H9 (cell line): ENCODE data around the gene SETD7. TPM values are rescaled to one million over a fixed set of nuclear protein-coding genes. Genes with fewer than 3 reads are reported as not detected.

Source experiments
- DNase-seq: peaks from one replicate; pipeline ENCODE4 v3.0.0-alpha.2; 2017
- H2AFZ ChIP-seq: one replicate; pipeline ENCODE4 v1.6.1; 2013; ENCODE audit warnings: mild to moderate bottlenecking, low read length, control low read depth, moderate library complexity
- H2AK5ac ChIP-seq: 2 replicates; pipeline ENCODE4 v1.6.1; 2013; ENCODE audit warnings: low read length, control low read depth, mixed read lengths; ENCODE audit not compliant: insufficient read length
- H2BK120ac ChIP-seq: one replicate; pipeline ENCODE4 v1.6.1; 2013; ENCODE audit warnings: low read depth, mild to moderate bottlenecking, low read length, control low read depth, inconsistent platforms; ENCODE audit not compliant: poor library complexity, severe bottlenecking
- H2BK12ac ChIP-seq: 2 replicates; pipeline ENCODE4 v1.6.1; 2013; ENCODE audit warnings: low read length, control low read depth, mixed read lengths, low read depth; ENCODE audit not compliant: insufficient read length
- H2BK15ac ChIP-seq: 2 replicates; pipeline ENCODE4 v1.6.1; 2013; ENCODE audit warnings: low read depth, low read length, control low read depth
- H2BK20ac ChIP-seq: one replicate; pipeline ENCODE4 v1.6.1; 2013; ENCODE audit warnings: low read depth, mild to moderate bottlenecking, low read length, control low read depth, inconsistent platforms; ENCODE audit not compliant: poor library complexity, severe bottlenecking
- H2BK5ac ChIP-seq: 2 replicates; pipeline ENCODE4 v1.6.1; 2013; ENCODE audit warnings: low read length, control low read depth, mixed read lengths; ENCODE audit not compliant: insufficient read length
- H3K14ac ChIP-seq: 2 replicates; pipeline ENCODE4 v1.6.1; 2013; ENCODE audit warnings: low read length, control low read depth; ENCODE audit not compliant: insufficient read depth
- H3K18ac ChIP-seq: 2 replicates; pipeline ENCODE4 v1.6.1; 2013; ENCODE audit warnings: low read depth, mild to moderate bottlenecking, mixed read lengths, low read length, control low read depth; ENCODE audit not compliant: insufficient read length
- H3K23ac ChIP-seq: 2 replicates; pipeline ENCODE4 v1.6.1; 2013; ENCODE audit warnings: low read length, control low read depth, mixed read lengths, low read depth; ENCODE audit not compliant: insufficient read length
- H3K23me2 ChIP-seq: 2 replicates; pipeline ENCODE4 v1.6.1; 2013; ENCODE audit warnings: low read depth, mild to moderate bottlenecking, mixed read lengths, low read length, control low read depth; ENCODE audit not compliant: insufficient read length, poor library complexity, severe bottlenecking
- H3K27ac ChIP-seq: 2 replicates; pipeline ENCODE4 v1.5.1; 2013; ENCODE audit warnings: low read length, control low read depth, mixed read lengths, low read depth; ENCODE audit not compliant: insufficient read length
- H3K27me3 ChIP-seq: 2 replicates; pipeline ENCODE4 v1.6.1; 2013; ENCODE audit warnings: low read length, control low read depth, inconsistent platforms; ENCODE audit not compliant: insufficient read depth
- H3K4ac ChIP-seq: 2 replicates; pipeline ENCODE4 v1.6.1; 2013; ENCODE audit warnings: low read depth, mild to moderate bottlenecking, control low read depth, inconsistent platforms, low read length, moderate library complexity
- H3K4me1 ChIP-seq: 2 replicates; pipeline ENCODE4 v1.6.1; 2013; ENCODE audit warnings: low read length, control low read depth, inconsistent platforms; ENCODE audit not compliant: insufficient read depth
- H3K4me2 ChIP-seq: 2 replicates; pipeline ENCODE4 v1.6.1; 2013; ENCODE audit warnings: low read length, control low read depth, mixed read lengths; ENCODE audit not compliant: insufficient read length, insufficient read depth
- H3K56ac ChIP-seq: 2 replicates; pipeline ENCODE4 v1.6.1; 2013; ENCODE audit warnings: low read depth, mild to moderate bottlenecking, mixed read lengths, low read length, control low read depth; ENCODE audit not compliant: insufficient read length
- H3K79me1 ChIP-seq: 2 replicates; pipeline ENCODE4 v1.6.1; 2013; ENCODE audit warnings: low read depth, mild to moderate bottlenecking, moderate library complexity, low read length, control low read depth, inconsistent platforms; ENCODE audit not compliant: insufficient read depth, poor library complexity, severe bottlenecking
- H3K79me2 ChIP-seq: 2 replicates; pipeline ENCODE4 v1.6.1; 2013; ENCODE audit warnings: low read length, control low read depth, inconsistent platforms; ENCODE audit not compliant: insufficient read depth
- H3K9ac ChIP-seq: 2 replicates; pipeline ENCODE4 v1.6.1; 2013; ENCODE audit warnings: low read length, control low read depth, mixed read lengths; ENCODE audit not compliant: insufficient read length; ENCODE audit errors: extremely low read depth
- H3K9me3 ChIP-seq: one replicate; pipeline ENCODE4 v1.6.1; 2013; ENCODE audit warnings: low read depth, low read length, inconsistent platforms; ENCODE audit not compliant: control insufficient read depth
- H3T11ph ChIP-seq: one replicate; pipeline ENCODE4 v1.6.1; 2013; ENCODE audit warnings: mild to moderate bottlenecking, low read length, control low read depth, inconsistent platforms
- H4K20me1 ChIP-seq: one replicate; pipeline ENCODE4 v1.6.1; 2013; ENCODE audit not compliant: control insufficient read depth, insufficient read length, insufficient read depth
- H4K5ac ChIP-seq: 2 replicates; pipeline ENCODE4 v1.6.1; 2013; ENCODE audit warnings: low read depth, mild to moderate bottlenecking, mixed read lengths, low read length, control low read depth; ENCODE audit not compliant: insufficient read length
- H4K8ac ChIP-seq: replicated peaks from 2 replicates; pipeline ENCODE4 v1.6.1; 2013; ENCODE audit warnings: low read length, control low read depth, mixed read lengths, low read depth; ENCODE audit not compliant: insufficient read length
- H4K91ac ChIP-seq: 2 replicates; pipeline ENCODE4 v1.6.1; 2013; ENCODE audit warnings: low read depth, mild to moderate bottlenecking, moderate library complexity, mixed read lengths, low read length, control low read depth; ENCODE audit not compliant: insufficient read length
- H3K27ac Mint-ChIP-seq, 3 experiments: 2 replicates in 2 of 3; 3 replicates in 1 of 3; pipeline ENCODE4 v1.8.0; 2020 to 2021; ENCODE audit warnings: mixed read lengths in 3 of 3, mild to moderate bottlenecking in 1 of 3, moderate library complexity in 1 of 3
- H3K27me3 Mint-ChIP-seq: 2 replicates; pipeline ENCODE4 v1.8.0; 2021; ENCODE audit warnings: low read depth, mild to moderate bottlenecking, moderate library complexity, mixed read lengths
- H3K36me3 Mint-ChIP-seq, 3 experiments: 2 replicates in 2 of 3; 3 replicates in 1 of 3; pipeline ENCODE4 v1.8.0; 2020 to 2021; ENCODE audit warnings: low read depth in 3 of 3, mixed read lengths in 3 of 3; ENCODE audit not compliant: insufficient read depth in 1 of 3
- H3K4me1 Mint-ChIP-seq, 2 experiments: 2 replicates each; pipeline ENCODE4 v1.8.0; 2020; ENCODE audit warnings: mixed read lengths in 2 of 2
- H3K4me3 Mint-ChIP-seq, 2 experiments: 2 replicates in 1 of 2; 3 replicates in 1 of 2; pipeline ENCODE4 v1.8.0; 2020 to 2021; ENCODE audit warnings: mild to moderate bottlenecking in 2 of 2, mixed read lengths in 2 of 2, moderate library complexity in 1 of 2
- H3K9me3 Mint-ChIP-seq, 2 experiments: 2 replicates in 1 of 2; 3 replicates in 1 of 2; pipeline ENCODE4 v1.8.0; 2020; ENCODE audit warnings: mild to moderate bottlenecking in 2 of 2, mixed read lengths in 2 of 2, moderate library complexity in 1 of 2
- WGBS: extraction: QIAGEN DNeasy Blood & Tissue Kit; methylation state at CpG from one replicate; pipeline ENCODE4 v1.1.7; 2013; ENCODE audit warnings: missing lambda C conversion rate, low lambda C conversion rate, mixed read lengths; ENCODE audit not compliant: insufficient read length; ENCODE audit errors: extremely low coverage; 5-methylcytosine and 5-hydroxymethylcytosine counted together
- total RNA-seq: library from RNA; stranded (reverse); gene quantifications from 2 replicates; pipeline ENCODE4 v1.2.1, GENCODE V29; 2021
- TF ChIP-seq, protein P1 (sequence below): fragments of 200-600 bp; sonication (generic); conservative IDR thresholded peaks from 3 replicates; pipeline ENCODE4 v1.8.0; 2021; ENCODE audit warnings: antibody characterized with exemption, mild to moderate bottlenecking

The SETD7 gene
- total RNA-seq, 1 experiment from 2014 or later, result 1.5 TPM

DNA sequence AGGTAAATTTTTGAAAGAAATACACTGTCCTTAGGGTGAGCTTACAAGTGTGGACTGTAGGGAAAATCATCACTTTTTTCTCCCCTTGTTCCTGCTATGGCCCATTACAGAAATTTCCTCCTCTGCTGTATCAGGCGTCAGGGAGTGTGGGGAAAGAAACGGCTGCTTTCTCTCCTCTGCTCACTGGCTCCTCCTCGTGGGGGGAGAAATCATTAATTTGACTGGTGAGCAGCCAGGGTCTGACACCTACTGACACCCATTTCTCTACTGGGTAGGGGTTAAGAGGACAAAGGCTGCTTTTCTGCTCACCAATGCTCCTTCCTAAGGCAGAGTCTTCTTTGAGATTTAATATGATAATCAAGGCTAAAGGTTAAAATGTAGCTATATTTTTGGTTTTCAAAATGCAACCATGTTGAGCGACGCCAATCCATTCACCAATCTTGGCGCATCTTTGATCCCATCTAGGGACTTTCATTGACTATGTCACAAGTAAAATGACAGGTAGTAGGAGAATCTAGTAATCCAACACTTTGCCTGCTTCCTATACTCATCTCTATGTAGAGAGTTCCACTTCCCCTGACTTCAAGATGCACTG, 25.1 kb downstream of the SETD7 start:
- no peak overlapping the region for H2BK12ac ChIP-seq
- H2BK120ac ChIP-seq, result no peak overlapping the region
- H3K4me1 Mint-ChIP-seq, result peaks cover 0 to under 1% of the 10 kb centered on the region in 2 experiments; a peak in 2 of 4 replicates
- H4K91ac ChIP-seq, result no peak overlapping the region
- H2BK15ac ChIP-seq, result no peak overlapping the region
- no peaks in the 10 kb centered on the region for H3K79me1 ChIP-seq
- H3K23me2 ChIP-seq, result no peaks in the 10 kb centered on the region
- WGBS, result no CpG with 5 or more reads among the region's 6 CpGs
- no peak overlapping the region for H3T11ph ChIP-seq
- no peak overlapping the region for H3K56ac ChIP-seq
- H4K20me1 ChIP-seq, result no peaks in the 10 kb centered on the region
- H3K79me2 ChIP-seq, result no peaks in the 10 kb centered on the region
- no peak overlapping the region for H3K27ac Mint-ChIP-seq
- no peak overlapping the region for H2AK5ac ChIP-seq
- peak; percentile 70 for DNase-seq
- no peak overlapping the region for H3K14ac ChIP-seq
- no peak overlapping the region for H3K18ac ChIP-seq
- no peak overlapping the region for H3K27ac ChIP-seq
- H3K27me3 ChIP-seq, result no peaks in the 10 kb centered on the region
- no peak overlapping the region for H3K4me3 Mint-ChIP-seq
- H3K4me1 ChIP-seq, result no peaks in the 10 kb centered on the region
- H4K8ac ChIP-seq, result no peak overlapping the region
- H4K5ac ChIP-seq, result no peak overlapping the region
- TF ChIP-seq, protein P1, sequence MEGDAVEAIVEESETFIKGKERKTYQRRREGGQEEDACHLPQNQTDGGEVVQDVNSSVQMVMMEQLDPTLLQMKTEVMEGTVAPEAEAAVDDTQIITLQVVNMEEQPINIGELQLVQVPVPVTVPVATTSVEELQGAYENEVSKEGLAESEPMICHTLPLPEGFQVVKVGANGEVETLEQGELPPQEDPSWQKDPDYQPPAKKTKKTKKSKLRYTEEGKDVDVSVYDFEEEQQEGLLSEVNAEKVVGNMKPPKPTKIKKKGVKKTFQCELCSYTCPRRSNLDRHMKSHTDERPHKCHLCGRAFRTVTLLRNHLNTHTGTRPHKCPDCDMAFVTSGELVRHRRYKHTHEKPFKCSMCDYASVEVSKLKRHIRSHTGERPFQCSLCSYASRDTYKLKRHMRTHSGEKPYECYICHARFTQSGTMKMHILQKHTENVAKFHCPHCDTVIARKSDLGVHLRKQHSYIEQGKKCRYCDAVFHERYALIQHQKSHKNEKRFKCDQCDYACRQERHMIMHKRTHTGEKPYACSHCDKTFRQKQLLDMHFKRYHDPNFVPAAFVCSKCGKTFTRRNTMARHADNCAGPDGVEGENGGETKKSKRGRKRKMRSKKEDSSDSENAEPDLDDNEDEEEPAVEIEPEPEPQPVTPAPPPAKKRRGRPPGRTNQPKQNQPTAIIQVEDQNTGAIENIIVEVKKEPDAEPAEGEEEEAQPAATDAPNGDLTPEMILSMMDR, result peak; percentile 81
- no peaks in the 10 kb centered on the region for H3K27me3 Mint-ChIP-seq
- no peak overlapping the region for H3K4ac ChIP-seq
- no peaks in the 10 kb centered on the region for H3K36me3 Mint-ChIP-seq
- H3K4me2 ChIP-seq, result no peak overlapping the region
- H3K23ac ChIP-seq, result no peak overlapping the region
- no peaks in the 10 kb centered on the region for H3K9me3 Mint-ChIP-seq
- H3K9me3 ChIP-seq, result no peaks in the 10 kb centered on the region
- H2BK20ac ChIP-seq, result no peak overlapping the region
- H2BK5ac ChIP-seq, result no peak overlapping the region
- H2AFZ ChIP-seq, result no peak overlapping the region
- no peak overlapping the region for H3K9ac ChIP-seq
